DOHH2 (cell line): Measurements from ENCODE around the gene FANCI.

Source experiments
- H3F3A ChIP-seq: fragments of 200-600 bp; sonication (generic), shearing (Covaris generic); 2 replicates; pipeline ENCODE4 v1.6.0; 2016; ENCODE audit warnings: antibody characterized with exemption, mild to moderate bottlenecking; ENCODE audit not compliant: control insufficient read depth, insufficient read depth
- H3K27ac ChIP-seq: fragments of 200-600 bp; sonication (generic); 2 replicates; pipeline ENCODE4 v1.5.1; 2014; ENCODE audit warnings: low read depth, mild to moderate bottlenecking, low read length, moderate library complexity
- H3K27me3 ChIP-seq: fragments of 200-600 bp; sonication (generic); 2 replicates; pipeline ENCODE4 v1.6.1; 2014; ENCODE audit warnings: mild to moderate bottlenecking, low read length, mixed read lengths; ENCODE audit not compliant: control insufficient read depth
- H3K36me3 ChIP-seq: fragments of 200-600 bp; sonication (generic); 2 replicates; pipeline ENCODE4 v1.6.1; 2014; ENCODE audit warnings: mild to moderate bottlenecking, low read length, moderate library complexity, mixed read lengths; ENCODE audit not compliant: control insufficient read depth
- H3K4me1 ChIP-seq: fragments of 200-600 bp; sonication (generic); 2 replicates; pipeline ENCODE4 v1.6.1; 2014; ENCODE audit warnings: mild to moderate bottlenecking, low read length, mixed read lengths; ENCODE audit not compliant: control insufficient read depth
- H3K4me2 ChIP-seq: fragments of 200-600 bp; sonication (generic); 2 replicates; pipeline ENCODE4 v1.6.0; 2014; ENCODE audit warnings: mild to moderate bottlenecking, low read length, moderate library complexity
- H3K4me3 ChIP-seq: fragments of 200-600 bp; sonication (generic); 2 replicates; pipeline ENCODE4 v1.5.1; 2014; ENCODE audit warnings: mild to moderate bottlenecking, low read length, mixed read lengths
- H3K79me2 ChIP-seq: fragments of 200-600 bp; sonication (generic); 2 replicates; pipeline ENCODE4 v1.6.1; 2014; ENCODE audit warnings: mild to moderate bottlenecking, low read length, mixed read lengths; ENCODE audit not compliant: control insufficient read depth
- H3K9me2 ChIP-seq: fragments of 200-600 bp; sonication (generic); replicated peaks from 2 replicates; pipeline ENCODE4 v1.6.1; 2014; ENCODE audit warnings: mild to moderate bottlenecking, low read length, mixed read lengths; ENCODE audit not compliant: control insufficient read depth
- H3K9me3 ChIP-seq: fragments of 200-600 bp; sonication (generic); 2 replicates; pipeline ENCODE4 v1.6.1; 2014; ENCODE audit warnings: antibody characterized with exemption, low read length, mixed read lengths; ENCODE audit not compliant: control insufficient read depth, insufficient read depth
- H4K20me1 ChIP-seq: fragments of 200-600 bp; sonication (generic); 2 replicates; pipeline ENCODE4 v1.6.0; 2014; ENCODE audit warnings: low read depth, mild to moderate bottlenecking, antibody characterized with exemption, low read length, moderate library complexity; ENCODE audit not compliant: control insufficient read depth, insufficient read depth
- CTCF ChIP-seq: fragments of 200-600 bp; sonication (generic); IDR thresholded peaks from one replicate; pipeline ENCODE4 v1.5.1; 2014; ENCODE audit warnings: antibody characterized with exemption, mild to moderate bottlenecking, low read depth, low read length; ENCODE audit not compliant: poor library complexity, severe bottlenecking
- EZH2phosphoT487 ChIP-seq: fragments of 200-600 bp; sonication (generic); IDR thresholded peaks from 2 replicates; pipeline ENCODE4 v1.6.1; 2017; ENCODE audit warnings: borderline replicate concordance, mild to moderate bottlenecking, antibody characterized with exemption, low read length, moderate library complexity, mixed read lengths

Gene FANCI

DNA sequence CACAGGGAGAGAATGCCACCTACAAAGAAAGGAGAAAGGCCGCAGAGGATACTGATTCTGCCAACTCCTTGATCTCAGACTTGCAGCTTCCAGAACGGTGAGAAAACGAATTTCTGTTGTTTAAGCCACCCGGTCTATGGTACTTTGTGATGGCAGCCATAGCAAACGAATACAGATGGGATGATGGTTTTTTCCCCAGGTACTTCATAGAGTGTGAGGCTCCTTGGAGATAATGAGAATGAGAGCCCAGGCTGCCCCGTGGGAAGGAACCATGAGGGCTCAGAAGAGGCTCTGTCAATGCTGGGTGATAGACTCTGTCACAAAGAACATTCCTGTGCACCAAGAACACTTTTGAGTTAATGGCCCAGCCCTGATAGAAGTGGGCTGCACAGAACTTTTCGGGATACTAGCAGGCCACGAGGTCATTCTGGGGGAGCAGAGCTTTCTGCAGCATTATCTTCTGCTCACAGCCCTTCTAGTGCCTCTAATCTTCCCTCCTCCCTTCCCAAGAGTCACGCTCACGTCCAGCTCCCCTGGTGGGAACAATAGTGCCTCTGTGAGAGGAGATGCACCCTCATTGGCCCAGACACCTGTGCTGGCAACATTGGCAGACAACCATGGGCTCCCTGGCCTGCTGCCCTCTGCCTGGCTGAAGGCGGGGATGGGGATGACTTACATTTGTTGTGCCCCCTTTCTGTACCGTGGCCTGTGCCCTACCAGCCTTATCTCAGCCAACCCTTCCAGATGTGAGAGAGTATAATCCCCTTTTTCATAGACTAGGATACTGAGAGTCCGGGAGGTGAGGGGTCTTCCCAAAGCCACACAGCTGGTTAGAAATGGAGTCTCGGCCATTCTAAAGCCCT lies 17.2 kb upstream of the FANCI start:
- Histone ChIP-seq H3K4me3 (no peak overlapping the region), H3K9me2 (no peaks in the 10 kb centered on the region), H3K79me2 (no peaks in the 10 kb centered on the region), H3K27me3 (peaks cover 12% of the 10 kb centered on the region), H3K4me2 (no peak overlapping the region), H3K36me3 (no peaks in the 10 kb centered on the region), H4K20me1 (no peaks in the 10 kb centered on the region), H3K4me1 (no peaks in the 10 kb centered on the region), H3K27ac (no peak overlapping the region), H3F3A (no peaks in the 10 kb centered on the region), H3K9me3 (no peaks in the 10 kb centered on the region)
- no peak for TF ChIP-seq CTCF
- TF ChIP-seq EZH2phosphoT487, result no peak

DNA sequence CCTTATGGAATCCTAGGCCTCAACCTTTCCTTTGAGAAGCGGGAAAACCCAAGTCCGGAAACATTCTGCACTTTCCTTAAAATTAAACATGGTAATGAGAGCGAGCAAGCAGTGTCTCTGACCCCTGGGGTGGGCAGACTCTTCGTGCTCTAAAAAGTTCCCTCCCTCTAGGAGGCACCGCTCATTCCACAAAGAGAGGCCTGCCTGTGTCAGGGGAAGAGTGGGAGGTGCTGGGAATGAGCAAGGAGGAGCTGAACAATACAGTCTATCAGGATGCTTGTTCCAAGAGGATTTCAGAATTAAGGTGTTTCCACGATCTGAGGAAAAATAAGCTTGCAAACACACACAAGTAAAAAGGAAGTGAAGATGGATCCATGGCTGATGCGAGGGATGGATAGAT lies 16.4 kb upstream of the FANCI start:
- Histone ChIP-seq H3K4me1 (no peaks in the 10 kb centered on the region), H3K9me2 (no peaks in the 10 kb centered on the region), H3K27ac (no peak overlapping the region), H3F3A (no peaks in the 10 kb centered on the region), H3K79me2 (no peaks in the 10 kb centered on the region), H3K9me3 (no peaks in the 10 kb centered on the region), H3K27me3 (peaks cover 11% of the 10 kb centered on the region; the same call in 1 of the 2 replicates), H3K4me3 (no peak overlapping the region), H3K4me2 (no peak overlapping the region), H4K20me1 (no peaks in the 10 kb centered on the region), H3K36me3 (no peaks in the 10 kb centered on the region)
- no peak for TF ChIP-seq CTCF
- no peak for TF ChIP-seq EZH2phosphoT487

- H3F3A ChIP-seq, result no peaks in the 10 kb centered on the region
- no peaks in the 10 kb centered on the region for H3K36me3 ChIP-seq
- H3K9me2 ChIP-seq, result no peaks in the 10 kb centered on the region
- H4K20me1 ChIP-seq, result no peaks in the 10 kb centered on the region
- H3K4me3 ChIP-seq, result no peak overlapping the region
- H3K9me3 ChIP-seq, result no peaks in the 10 kb centered on the region
- H3K4me1 ChIP-seq, result no peaks in the 10 kb centered on the region
- peak; percentile 13 for TF ChIP-seq CTCF
- TF ChIP-seq EZH2phosphoT487, result no peak
- H3K27me3 ChIP-seq, result peaks cover 9% of the 10 kb centered on the region; the same call in 1 of the 2 replicates
- H3K27ac ChIP-seq, result no peak overlapping the region
- H3K79me2 ChIP-seq, result no peaks in the 10 kb centered on the region
- no peak overlapping the region for H3K4me2 ChIP-seq
Measured at GRCh38 chr15:89230277-89230676, 13.5 kb upstream of the FANCI start.
